GM21528 (cell line): ENCODE measurements around the gene SLC26A4.
"Not testable (repeated sequence)": the region's sequence is repeated elsewhere in the genome, so short reads cannot be mapped to it uniquely, and the experiment has no call there.

ENCODE experiments used
- ATAC-seq: cut with Tn5 transposase; IDR thresholded peaks from one replicate; pipeline ENCODE4 v1.9.1; 2021; ENCODE audit warnings: mild to moderate bottlenecking, moderate library complexity; ENCODE audit not compliant: unreplicated experiment, low FRiP score

SLC26A4 gene

DNA sequence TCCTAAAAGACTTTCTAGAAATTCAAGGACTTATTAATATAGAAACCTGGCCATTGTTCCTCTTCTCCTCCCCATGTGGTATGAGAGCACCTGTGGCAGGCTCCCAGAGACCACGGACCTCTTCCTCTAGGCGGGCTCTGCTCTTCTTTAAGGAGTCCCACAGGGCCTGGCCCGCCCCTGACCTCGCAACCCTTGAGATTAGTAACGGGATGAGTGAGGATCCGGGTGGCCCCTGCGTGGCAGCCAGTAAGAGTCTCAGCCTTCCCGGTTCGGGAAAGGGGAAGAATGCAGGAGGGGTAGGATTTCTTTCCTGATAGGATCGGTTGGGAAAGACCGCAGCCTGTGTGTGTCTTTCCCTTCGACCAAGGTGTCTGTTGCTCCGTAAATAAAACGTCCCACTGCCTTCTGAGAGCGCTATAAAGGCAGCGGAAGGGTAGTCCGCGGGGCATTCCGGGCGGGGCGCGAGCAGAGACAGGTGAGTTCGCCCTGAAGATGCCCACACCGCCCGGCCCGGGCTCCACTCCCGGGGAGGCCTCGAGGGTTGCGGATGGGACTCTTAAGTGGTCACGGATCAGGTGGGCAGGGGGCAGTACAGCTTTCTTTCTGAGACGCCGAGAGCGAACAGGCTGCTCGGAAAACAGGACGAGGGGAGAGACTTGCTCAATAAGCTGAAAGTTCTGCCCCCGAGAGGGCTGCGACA lies at the start of gene SLC26A4:
SLC26A4 (plus strand) TSS at position 448 of the 700 bp plus-strand sequence. CDS start 814 bp downstream, outside the sequence.
- peak; percentile 55 for ATAC-seq

DNA sequence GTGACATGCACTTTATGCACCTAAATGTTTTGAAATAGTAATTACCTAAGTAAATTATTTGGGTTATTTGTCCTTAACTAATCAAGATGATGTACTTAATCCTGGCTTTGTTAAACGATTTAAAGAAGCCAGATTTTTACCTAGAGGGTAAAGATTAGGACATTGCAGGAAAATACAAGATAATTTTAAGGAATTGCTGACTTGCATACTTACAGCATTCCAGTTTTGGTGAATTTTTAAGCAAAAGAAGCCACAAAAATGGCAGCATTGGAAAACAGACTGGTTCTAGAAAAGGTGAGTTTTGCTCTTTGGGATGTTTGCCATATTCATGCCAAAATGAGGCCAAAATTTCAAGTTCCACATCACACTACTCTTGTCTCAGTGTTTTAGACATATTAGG lies 47.2 kb upstream of the SLC26A4 start:
- ATAC-seq = no peak

DNA sequence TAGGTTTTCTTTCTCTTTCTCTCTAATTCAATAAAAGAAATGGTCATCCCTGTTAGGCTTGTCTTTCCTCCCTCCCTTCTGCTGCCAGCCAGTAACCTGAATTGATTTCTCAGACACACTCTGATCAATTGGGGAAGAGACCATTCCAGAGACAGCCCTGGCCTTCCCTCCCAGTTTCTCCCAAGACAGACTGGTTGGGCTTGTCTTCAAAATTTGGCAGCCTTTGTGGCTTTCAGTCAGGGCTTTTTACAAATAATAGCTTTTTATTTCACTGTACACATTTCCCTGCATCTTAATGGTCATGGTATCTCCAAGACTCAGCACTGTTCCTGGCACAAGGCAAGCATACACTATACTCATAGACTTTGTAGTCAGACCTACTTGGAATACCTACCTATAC lies 46.7 kb upstream of the SLC26A4 start:
- ATAC-seq = no peak

DNA sequence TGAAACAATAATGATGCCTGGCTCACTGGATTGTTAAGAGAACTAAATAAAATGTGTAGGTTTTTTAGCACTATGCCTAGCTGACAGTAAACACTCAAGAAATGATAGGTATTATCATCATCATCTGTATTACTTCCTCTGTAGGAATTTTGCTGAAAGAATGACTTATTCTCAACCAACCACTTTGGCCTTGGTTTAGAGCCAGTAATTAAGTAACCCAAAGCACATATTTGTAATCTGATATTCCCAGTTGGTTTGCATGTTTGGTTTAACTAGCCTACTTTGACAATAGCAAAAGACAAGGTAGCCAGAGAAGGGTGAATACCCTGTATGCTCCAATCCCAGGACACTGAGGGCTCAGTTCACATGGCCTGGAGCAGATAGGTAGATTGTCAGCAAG lies 46.2 kb upstream of the SLC26A4 start:
- ATAC-seq = no peak

DNA sequence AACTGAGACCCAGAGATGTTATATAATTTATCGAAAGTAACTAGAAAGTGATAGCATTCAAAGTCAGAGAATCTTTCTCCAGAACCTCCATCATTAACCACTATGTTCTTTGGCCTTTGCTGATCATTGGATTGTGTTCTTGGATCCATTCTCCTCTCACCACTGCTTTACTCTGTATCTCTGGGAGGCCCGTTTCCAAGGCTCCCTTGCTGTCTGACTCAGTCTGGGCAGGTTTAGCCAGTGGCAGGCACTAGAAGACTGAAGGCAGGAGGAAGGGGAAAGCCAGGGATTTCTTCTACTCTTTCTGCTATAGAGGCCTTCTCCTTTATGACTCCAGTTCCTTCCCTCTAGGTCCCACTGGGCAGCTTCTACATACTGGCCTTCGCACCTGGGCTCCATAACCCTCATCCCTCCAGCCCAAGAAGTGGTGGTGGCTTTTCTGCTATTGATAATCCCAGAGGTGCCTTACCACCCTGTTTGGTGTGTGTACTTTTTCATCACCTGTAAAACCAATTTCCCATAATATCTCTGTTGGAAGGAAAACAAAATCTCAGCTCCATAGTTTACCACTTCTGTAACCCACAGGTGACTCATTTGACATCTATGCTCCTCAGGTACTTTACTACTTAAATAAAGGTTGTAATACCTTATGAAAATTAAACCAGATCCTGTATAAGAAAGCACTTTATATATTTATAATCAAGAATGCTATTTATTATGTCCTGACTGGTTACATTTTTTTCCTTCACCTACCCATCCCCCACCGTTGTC lies 44.5 kb upstream of the SLC26A4 start:
- no peak for ATAC-seq

DNA sequence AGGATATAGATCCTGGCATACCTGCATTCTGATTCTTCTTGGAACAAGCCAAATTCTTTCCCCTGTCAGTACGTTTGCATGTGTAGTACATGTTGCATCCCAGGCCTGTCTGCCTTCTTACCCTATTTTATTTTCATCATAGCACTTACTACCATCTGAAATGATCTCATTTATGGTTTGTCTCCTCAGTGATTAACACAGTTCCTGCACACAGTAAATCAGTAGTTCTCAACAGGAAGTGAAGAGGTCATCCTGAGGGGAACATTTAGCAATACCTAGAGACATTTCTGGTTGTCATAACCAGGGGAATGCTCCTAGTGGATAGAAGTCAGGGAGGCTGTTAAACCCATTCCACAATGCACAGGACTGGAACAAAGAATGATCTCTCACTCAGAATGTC lies 38.2 kb upstream of the SLC26A4 start:
- ATAC-seq = no peak

DNA sequence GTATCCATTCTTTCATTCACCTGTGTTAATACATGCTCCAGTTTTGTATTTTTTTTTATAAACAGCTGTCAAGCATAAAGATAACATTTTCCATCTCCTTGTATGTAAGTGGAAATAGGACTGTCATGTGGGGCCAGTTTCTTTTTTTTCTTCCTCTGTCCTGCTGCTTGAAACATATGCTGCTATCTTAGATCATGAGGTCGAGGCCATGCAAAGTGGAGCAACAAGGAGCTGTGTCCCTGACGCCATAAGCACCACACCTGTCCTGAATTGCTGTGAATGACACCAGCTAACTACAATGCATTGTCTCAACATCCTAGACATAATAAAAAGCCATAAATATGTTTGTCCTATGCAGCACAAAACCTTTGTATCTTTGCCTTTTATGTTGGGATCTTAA lies 37.7 kb upstream of the SLC26A4 start:
- no peak for ATAC-seq

DNA sequence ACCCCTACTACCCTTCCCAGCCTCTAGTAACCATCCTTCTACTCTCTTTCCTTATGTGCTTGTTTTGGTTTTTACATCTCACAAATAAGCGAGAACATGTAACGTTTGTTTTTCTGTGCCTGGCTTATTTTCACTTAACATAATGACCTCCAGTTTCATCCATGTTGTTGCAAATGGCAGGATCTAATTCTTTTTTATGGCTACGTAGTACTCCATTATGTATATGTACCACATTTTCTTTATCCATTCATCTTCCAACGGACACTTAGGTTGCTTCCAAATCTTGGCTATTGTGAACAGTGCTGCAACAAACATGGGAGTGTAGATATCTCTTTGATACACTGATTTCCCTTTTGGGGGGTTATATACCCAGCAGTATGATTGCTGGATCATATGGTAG lies 33.6 kb upstream of the SLC26A4 start:
- ATAC-seq = no peak

DNA sequence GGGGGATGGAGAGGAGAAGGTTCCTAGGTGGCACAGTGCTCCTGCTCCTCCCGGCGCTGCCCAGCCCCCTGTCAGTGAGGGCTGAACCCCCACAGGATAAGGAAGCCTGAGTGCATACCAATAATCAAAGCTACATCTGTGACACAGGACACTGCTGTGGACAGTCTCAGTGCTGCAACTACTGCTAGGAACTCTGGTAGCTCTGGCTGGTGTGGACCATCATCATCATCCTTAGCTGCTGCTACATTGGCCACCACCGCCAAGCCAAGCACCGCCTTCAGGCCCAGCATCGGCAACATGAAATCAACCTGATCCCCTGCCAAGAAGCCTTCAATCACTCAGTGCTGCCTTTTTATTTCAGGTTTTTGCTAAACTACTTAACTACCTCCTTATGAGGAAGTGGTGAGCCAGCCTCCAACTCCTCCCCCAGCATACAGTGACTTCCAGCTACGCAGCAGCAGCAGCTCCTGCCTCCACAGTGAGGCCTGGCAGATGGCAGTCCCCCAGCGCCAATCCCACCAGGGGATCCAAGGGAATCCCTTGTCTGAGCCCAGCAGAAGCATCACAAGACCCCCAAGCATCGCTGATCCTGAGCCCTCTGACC lies 32.1 kb upstream of the SLC26A4 start:
- no peak for ATAC-seq

DNA sequence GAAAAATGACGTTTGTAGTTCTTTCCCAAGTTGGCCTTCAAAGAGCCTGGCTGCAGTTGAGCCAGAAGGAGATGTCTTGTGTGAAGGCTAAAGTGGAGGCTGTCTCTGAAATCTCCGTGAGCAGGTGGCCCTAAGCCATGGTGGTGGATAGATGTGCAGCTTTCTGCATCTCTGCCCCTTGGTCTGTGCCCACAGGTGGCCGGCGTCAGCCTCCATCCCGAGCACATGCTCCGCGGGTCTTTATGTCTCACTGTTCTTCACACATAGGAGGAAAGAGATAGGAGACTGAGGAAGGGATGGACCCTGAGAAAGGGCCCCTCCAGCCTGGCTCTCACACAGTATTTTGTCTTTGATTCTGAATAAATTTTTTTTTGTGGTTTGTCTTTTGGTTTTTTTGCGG lies 30.3 kb upstream of the SLC26A4 start:
- ATAC-seq = no peak

DNA sequence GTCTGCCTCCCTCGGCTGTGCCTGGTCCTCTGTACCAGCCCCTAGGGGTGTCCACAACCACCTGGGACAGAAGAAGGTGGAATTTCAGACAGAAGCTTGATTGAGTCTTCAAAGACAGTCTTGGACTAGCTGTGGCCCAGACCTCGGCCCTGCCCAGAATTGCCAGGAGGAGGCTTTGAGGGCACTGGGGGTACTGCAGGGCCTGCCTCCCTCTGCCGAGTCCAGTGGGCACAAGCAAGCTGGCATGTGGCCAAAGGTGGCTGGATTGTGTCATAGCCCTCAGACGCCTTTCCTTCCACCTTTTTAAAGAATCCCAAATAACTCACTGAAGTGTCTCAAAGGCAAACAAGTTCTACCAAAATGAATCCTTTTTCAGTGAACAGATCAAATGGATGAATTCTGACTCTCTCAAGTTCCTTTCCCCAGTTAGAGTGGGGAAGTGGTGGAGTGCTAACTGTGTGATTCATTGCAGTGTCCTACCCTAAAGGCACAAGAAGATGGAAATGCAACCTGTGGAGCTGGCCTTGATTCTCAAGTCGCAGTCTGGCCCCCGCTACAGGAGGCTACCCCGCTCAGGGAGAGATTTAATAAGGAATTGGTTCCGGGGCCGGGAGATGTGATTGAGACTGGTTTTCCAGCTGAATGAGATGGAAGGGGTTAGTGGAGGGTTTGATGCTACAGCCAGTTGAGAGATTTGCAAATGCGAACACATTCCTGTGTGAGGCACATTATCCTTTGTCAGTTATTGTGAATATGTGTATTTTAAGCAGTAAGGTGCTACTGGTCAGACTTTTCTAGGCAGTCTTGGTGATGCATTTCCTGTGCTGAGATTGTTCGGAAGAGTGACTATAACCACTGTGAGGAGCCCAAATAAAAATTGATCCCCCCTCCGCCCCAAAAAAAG lies 28.8 kb upstream of the SLC26A4 start:
- ATAC-seq = no peak

DNA sequence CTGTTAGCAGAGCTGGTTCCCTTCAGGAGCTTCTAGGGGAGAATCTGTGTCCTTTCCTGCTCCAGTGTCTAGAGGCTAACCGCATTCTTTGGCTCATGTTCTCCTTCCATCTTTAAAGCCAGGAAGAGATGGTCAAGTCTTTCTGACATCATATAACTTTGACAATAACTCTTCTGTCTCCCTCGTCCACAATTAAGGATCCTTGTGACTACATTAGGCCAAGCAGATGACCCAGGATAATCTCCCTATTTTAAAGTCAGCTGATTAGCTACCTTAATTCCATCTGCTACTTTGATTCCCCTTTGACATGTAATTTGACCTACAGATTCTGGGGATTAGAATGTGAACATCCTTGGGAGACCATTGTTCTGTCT lies 28.1 kb upstream of the SLC26A4 start:
- ATAC-seq = no peak

DNA sequence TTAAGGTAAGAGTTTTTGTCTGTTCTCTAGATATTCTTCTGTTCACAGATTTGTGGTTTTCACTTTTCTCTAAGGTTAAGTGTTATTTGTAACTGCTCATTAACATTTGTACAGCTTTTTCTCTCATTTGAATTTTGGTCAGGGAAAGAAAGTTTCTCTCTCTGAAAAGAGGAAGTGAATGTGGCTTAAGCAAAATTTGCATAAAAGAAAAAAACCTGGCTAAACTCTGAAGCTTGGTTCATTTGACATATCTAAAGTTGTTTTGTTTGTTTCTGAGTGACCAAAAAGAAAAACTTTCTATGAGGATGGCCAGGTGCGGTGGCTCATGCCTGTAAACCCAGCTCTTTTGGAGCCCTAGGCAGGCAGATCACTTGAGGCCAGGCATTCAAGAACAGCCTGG lies 22.0 kb upstream of the SLC26A4 start:
- peak; percentile 98 for ATAC-seq

DNA sequence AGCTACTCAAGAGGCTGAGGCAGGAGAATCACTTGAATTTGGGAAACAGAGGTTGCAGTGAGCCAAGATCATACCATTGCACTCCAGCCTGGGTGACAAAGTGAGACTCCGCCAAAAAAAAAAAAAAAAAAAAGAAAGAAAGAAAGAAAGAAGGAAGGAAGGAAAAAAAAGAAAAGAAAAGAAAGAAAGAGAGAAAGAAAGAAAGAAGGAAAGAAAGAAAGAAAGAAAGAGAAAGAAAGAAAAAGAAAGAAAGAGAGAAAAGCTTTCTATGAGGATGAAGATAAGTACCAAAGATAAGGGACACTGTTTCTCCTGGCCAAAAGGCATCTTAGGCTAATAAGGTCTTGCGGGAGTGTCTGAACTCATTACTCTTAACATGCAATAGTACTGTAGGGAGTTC lies 21.6 kb upstream of the SLC26A4 start:
- not testable (repeated sequence) for ATAC-seq

DNA sequence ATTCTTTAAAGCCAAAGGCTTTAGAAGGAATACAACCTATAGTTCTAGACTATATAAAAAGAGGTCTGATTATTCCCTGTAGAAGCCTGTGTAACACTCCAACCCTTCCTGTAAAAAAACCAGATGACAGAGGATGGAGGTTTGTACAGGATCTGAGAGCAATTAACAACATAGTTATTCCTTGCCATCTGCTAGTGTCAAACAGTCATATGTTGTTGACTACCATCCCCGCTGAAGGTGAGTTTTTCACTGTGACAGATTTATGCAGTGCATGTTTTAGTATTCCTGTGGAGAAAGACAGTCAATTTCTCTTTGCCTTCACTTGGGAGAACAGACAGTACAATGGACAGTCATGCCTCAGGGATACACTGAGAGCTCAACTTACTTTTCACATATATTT lies 19.0 kb upstream of the SLC26A4 start:
- ATAC-seq = no peak

DNA sequence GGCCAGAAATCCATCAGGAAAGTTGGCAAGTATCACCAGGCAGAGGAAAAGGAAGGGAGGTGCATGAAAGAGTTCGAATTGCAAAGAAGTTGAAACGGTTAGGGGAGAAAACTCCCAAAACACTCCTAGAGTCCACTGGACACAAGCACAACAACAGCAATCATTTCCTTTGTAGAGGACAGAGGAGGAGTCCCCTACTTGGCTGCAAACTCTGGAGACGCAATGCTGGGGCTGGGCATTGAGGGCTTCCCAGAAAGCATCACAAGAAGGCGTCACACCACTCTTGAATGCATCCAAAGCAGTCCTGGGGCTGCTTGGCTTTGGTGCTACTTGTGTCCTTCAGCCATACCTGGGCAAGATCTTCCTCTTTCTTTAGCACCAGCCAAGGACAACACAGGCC lies 18.1 kb upstream of the SLC26A4 start:
- ATAC-seq = no peak

DNA sequence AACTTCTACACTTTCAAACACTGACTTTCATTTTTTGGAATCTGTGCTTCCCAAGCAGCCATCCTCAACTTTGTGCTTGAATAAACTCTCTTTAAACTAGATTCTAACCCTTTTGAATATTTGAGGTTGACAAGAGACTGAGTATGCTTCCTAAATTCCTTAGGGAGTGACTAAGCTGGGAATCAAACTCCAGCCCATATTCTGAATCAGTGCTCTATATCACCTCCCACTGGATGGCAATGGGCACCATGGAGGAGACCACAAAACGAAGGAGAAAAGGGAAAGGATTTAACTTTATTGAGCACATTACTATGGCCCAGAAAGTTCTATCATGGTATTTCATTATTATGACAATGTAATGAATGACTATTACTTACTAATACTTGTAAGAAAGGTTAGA lies 17.2 kb upstream of the SLC26A4 start:
- ATAC-seq = no peak

DNA sequence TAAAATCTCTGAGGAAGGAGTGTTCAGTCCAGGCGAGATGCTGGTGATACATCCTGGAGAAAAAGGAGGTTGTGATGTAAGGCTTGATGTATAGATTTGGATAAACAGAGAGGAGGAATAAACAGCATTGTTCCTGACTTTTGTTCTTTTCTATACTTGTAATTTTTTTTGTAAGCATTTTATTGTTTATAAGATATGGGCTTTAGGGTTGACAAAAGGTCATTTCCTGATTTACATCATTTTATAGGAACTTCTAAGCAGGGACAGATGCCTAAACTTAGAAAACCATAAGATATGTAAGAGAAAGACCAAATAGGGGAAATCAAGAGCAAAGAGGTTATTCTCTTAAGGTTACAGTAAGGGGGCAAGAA lies 16.7 kb upstream of the SLC26A4 start:
- ATAC-seq = no peak

DNA sequence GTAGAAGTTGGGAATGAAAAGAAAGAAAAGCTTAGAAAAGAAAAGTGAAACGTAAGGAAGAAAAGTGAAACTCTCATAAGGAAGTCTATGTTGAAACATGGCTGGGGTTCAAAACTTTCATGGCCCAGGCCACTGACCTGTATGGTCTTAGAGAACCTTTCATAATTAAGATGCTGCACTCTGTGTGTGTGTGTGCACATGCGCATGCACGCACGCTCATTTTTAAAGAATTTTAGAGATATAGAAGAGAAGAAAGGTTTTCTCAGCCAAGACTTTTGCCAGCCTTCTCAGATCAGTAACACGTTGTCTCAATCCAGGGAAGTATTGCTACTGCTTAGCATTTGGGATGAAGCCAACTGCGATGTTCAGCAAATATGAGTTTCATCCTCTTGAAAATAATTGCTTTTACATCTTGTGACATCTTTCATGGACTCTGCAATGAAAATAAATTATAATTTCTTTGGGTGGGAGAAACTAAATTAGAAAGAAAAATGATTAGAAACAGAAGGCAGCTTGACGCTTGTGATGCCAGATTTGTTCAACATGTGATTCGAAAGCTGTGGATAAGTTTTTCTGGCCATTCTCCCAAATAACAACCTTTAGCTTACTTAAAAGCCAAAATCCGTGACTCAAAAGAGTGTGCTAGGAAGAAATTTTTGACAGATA lies 16.2 kb upstream of the SLC26A4 start:
- ATAC-seq = no peak

DNA sequence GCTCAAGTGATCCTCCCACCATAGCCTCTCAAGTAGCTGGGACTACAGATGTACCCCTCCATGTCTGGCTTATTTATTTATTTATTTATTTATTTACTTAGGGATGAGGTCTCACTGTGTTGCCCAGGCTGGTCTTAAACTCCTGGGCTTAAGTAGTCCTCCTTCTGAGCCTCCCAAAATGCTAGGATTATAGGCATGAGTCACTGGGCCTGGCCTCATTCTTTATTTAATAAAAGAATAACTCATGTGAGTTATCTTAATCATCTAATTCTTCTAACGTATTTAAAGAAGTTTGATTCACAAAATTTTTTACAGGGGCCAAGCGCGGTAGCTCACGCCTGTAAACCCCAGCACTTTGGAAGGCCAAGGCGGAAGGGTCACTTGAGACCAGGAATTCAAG lies 8.0 kb upstream of the SLC26A4 start:
- ATAC-seq = no peak
